GM19452 (cell line): ENCODE measurements around the gene GTF2H4.

Source experiments
- ATAC-seq: cut with Tn5 transposase; IDR thresholded peaks from one replicate; pipeline ENCODE4 v1.9.1; 2021; ENCODE audit not compliant: unreplicated experiment

GTF2H4 gene

GRCh38 chr6:30951907-30952469 is 44.0 kb downstream of the GTF2H4 start:
- no peak for ATAC-seq

DNA sequence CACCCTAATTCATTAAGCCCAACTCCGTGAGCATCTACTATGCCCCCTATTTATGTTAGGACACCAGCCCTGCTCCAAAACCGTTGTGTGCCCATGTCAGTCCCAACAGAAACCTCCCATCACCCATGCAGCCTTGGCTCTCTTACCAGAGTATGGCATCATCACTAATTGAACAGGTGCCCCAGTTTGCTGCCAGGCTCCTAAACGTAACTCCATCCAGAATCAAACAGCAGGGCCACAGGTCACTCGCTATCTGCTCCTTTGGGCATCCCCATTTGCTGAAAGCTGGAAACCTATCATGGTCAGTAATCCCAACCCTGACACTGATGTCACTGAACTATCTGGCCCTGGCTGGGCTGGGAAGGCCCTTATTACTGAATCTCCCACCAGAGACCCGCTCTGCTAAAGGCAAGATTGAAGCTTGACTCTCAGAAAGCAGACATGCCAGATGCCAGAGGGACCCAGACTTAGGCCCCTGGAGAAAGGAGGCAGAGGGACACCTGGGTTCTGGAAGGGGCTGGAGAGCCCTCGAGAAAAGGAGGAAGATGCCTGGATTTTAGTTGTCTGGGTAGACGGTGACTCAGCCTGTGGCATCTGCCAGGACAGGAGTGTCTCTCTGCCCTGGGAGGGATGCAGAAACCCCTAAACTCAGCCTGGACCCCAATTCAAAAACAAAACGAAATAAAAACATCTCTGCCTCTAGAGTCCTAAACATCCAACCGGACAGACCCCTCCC is 46.8 kb downstream of the GTF2H4 start:
- ATAC-seq = no peak

DNA sequence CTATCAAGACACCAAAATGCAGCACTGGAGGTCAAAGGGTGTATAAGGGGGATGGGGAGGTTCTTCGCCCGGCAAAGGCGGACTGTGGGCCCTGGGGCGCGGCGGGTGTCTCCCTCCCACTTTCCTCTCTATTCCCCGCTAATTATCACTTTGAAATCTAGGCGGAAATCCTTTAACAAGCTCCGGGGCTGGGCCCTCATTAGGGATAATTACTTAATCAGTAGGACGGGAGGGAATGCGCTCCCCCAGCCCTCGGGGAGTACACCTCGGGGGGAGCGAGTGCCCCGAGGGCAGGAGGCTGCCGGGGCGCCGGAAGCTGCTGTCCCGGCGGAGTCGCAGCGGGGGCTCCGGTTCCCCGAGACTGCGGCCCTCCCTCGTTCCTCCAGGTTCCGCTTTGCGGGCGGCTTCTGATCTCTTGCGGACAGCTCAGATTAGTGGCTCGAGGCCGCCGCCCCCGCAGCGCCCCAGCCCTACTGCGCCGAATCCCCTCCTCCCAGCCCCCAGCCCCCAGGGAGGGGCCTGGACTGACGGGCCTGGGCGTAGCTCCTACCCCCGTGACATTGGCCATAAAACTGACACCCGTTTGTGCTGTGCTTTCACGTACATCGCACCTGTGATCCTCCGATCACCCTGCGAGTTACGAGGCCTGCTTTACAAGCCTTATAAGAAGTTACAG is 47.5 kb downstream of the GTF2H4 start:
- ATAC-seq = peak; percentile 58

DNA sequence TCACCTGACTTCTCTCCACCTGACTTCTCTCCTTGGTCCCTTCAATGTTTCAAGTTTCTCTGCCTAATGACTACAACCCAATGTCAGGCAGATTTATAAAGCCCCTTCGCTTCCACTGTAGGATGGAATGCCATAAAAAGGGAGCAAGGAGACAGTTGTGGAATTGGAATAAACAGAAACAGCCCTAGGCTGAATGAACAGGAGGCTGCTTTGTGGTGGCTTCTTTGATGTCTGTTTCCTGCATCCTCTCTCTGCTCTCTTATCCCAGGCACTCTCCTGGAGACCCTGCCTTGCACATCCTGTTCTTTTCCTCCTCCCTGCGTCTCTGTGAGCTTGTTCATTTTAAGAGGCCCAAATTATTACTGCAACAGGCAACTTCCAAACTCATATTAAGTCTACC is 49.7 kb downstream of the GTF2H4 start:
- no peak for ATAC-seq

- ATAC-seq = no peak
Observed at GRCh38 chr6:30960907-30961673, 53.1 kb downstream of the GTF2H4 start.

GRCh38 chr6:30962716-30963115 is 54.7 kb downstream of the GTF2H4 start:
- no peak for ATAC-seq

DNA sequence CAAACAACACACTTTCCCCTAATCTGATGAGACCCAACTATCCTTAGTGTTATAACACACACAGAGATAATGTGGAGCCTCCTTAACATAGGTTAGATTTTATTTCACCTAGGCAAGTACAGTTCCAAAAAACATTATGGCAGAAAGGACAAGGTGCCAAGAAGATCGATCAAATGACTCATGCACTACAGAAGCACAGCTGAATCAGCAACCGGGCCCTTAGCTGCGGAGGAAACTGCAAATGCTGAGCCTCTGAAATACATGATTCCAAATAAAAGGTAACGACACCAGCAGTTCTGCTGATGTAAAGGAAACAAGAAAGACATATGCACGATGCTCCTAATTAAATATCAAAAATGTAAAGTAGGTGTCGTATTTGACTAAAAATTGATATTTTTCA is 55.6 kb downstream of the GTF2H4 start:
- no peak for ATAC-seq
